ENCODE measurements around the gene CDH7.

CDH7 gene

DNA sequence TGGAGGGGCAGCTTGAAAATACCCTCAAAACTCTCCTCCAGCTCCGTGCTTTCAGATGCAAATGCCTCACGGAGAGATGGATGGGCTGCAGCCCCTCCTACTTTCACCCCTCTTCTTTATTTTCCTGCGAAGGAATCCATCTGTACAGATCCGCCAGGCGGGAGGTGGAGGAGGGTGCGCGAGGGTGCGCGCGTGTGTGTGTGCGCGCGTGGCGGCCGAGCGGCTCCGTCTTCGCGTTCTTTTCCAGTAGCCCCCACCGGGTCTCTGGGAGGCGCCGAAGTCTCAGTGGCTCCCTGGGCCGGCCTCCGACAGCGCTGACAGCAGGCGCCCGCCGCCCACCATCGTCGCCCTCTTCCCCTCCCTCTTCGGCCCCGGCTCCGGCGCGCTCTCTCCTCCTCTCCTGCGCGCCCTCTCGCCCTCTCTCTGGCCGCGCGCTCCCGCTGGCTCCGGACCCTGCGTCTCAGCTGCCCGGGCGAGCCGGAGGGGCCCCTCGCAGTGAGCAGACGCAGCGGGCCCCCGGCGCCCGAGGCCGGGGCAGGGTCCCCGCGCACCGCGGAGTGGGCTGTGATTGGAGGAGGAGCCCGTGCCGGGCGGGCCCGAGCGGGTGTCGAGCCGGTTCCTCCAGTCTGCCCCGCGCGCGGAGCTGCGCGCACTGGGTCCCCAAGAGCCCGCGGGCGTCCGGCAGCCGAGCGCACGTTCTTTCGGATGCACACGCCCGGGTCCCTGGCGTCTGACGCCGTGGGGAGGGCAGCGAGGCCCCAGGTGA, at the start of gene CDH7:
Gene CDH7 (plus strand): TSS at position 624 of the 766 bp plus-strand sequence. CDS start 11,831 bp downstream, outside the sequence.
- DNase-seq = no peak

- DNase-seq = no peak
Measured at GRCh38 chr18:65704046-65704445, 46.8 kb upstream of the CDH7 start.

DNA sequence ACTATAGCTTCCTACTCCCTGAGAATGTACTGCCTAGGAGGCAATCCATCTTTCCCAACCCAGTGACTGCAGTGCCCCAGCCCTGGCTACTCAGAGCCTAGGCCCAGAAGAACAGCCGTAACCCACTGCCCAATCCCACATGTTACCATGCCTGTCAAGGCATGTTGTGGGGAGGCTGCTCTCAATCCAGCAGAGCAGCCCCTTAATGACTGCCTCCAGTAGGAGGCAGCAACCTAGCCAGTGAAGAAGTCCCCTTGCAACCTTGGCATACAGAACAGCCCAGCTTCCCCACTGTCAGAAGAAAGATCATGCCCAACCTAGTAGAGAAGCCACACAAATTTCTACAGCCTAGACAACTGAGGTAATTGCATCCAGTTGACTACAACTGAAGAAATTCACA, 44.2 kb upstream of the CDH7 start:
- no peak for DNase-seq

GRCh38 chr18:65711493-65711892, 39.3 kb upstream of the CDH7 start:
- DNase-seq = no peak

DNA sequence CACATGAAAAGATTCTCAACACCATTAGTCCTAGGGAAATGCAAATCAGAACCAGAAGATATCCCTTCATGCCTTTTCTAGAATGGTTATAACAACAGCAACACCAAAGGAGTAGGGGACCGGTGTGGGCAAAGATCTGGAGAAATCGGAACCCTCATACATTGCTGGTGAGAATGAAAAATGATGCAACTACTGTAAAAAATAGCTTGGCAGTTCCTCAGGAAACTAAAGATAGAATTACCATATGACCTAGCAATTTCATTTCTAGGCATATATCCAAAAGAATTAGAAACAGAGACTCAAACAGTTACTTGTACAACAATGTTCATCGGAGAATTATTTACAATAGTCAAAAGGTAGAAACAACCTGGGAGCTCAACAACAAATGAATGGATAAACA, 29.2 kb upstream of the CDH7 start:
- DNase-seq = no peak

DNA sequence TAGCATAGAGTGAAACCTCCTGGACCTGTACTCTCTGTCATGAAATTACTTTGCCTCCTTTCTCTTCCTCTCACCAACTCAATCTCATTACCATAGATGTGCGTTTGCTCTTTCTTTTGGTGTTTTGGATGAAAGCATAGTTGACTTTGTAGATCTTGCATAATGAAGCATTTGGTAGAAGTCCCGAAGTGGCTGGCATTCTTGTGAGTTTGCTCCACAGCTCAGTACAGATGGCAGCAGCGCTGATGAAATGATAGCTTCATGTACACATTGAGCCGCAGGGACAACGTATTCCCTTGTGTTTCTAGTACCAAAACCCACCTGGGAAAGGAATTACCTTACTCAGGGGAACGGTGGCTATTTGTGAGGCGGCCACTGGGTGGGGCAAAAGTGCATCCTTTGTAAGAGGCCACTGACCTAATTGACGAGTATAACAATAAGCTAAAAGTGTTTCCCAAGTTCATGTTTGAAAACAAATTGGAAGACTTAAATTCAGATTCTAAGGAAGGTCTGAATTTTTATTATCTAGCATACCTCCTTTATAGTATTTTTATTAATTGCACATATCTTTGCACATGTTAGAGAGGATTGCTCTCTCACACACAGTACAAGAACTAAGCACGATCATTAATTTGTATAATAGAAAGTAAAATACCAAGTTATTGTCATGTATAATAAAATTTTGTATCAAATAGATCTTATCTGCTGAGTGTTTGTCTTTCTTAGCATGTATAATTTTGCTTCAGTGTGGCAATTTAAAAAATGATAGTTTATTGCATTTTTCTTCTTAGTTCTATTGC, 25.4 kb upstream of the CDH7 start:
- DNase-seq = peak; percentile 37

DNA sequence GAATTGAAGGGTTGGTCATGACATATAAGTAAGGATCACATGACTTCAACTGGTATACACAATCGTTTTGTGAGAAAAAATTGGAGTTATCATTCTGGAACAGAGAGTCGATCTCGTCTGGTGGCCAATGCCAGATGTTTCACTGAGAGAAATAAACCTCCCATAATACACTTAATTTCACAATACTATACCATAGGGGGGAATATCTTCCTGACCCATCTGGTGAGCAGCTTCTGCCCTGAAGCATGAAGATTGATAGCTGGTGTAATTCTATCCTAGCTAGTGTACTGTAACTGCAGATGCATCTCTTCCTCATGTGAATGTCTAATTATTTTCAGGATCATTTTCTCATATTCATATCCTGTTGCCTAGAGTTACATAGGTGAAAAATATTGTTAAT, 15.7 kb upstream of the CDH7 start:
- DNase-seq = no peak

DNA sequence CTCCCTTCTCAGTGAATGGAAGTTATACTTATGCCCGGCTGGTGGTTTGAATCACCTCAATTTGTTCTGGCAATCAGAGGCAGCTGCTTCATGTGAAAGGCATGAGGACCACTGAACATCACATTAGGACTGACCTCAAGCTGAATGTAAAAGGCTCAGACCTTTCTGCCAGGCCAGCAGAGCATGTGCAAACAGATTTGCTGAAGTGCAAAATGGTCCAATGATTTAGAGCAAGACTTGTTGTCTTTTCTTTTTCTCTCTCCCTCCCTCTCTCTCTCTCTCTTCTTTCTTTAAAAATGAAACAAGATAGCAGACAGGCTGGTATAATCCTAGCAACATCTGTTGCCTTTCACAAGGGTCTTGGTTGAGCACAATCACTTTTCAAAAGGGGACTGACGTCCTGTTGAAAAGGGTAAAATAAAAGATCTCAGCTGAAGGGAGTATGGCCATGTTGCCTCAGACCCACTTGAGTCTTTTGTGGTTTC, 13.3 kb upstream of the CDH7 start:
- DNase-seq = no peak

DNA sequence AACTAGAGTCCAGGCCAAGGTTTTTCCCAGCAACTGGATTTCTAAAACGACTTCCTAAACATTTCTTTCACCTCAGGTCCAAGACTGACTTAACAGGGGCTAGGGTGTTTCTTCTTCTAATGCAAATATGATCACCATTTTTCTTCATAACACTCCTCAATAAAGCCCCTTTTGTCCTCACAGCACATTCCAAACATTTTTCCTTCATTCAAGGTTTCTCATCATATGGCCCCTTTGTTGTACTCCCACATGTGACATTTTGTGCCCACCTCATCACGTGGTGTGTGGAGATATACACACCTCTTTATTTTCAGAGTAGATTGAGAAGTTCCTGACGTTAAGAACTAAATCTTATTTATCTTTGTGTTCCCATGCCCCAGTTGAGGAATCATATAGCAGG, 3.9 kb upstream of the CDH7 start:
- no peak for DNase-seq

DNA sequence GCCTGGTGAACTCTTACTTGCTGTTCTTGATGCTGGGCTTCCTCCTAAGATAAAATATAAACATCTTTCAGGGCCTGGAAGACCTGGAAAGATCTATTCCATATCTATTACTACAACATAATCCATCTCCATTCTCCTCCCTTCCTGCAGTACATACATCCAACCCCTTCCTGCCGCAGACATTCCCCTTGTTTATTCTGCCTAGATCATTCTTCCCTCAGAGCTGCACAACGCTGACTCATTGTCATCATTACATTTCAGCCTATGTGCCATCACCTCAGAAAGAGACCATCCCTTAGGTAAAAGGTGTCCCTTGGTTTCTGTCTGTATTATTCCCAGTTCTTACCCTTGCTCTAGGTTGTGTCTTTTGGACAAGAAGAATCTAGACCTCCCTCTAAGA, 2.5 kb upstream of the CDH7 start:
- no peak for DNase-seq

DNA sequence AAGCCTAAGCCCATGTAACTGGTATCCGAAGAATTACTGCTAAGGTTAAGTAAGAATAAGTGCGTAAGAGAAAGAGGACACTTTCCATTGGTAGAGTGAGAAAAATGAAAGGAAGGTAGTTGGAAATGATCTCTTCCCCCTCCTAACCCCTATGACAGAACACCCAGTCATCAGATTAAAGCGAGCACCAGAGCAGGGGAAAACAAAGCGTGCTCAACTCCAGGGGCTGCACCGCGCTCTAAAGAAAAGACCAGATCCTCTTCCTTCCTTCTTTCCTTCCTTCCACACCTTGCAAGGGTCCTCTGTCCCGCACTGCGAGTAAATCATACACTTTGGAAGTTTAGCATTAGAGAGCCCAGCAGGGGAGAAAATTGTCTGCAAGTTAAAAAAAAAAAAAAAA, 971 bp upstream of the CDH7 start:
- DNase-seq = no peak

DNA sequence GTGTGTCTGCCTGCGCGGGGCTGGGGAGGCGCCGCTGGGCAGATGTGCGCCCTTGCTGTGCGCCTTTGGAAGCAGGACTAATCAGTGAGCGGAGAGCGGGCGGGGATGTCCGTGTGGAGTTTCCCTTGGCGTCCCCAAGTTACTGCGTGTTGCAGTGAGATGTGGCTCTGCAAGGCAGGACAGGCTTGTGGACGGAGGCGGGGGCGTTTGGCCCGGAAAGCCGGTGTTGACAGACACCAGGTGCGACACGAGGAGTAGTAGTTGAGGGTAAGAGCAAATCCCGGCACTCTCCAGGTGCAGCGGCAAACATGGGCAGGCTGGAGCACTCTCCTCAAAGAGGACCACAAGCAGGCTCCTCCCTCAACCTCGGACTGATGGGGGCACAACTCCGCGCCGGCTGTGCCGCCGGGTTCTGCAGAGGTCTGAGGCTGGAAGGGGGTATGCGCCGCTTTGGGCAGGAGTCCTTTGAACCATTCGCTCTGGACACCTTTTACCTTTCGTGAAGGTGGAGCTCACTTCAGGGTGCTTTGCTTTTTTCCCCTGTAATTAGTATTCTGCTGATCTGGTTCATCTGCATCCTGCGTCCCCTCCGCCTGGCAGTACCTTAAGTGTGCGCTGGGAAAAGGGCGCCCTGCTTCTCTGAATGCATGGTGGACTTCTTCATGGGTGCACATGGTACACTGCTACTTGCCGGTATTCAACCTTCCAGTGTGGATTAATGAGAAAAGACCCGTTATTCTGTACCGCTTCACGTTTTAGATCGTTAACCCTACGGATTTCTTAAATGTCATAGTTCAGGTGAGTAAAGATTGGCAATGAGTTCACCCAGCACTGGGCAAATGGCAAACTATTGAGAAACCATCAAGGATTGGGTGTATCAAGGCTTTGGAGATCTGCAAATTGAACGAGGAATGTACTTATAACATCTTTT, 608 bp downstream of the CDH7 start:
- no peak for DNase-seq

GRCh38 chr18:65752625-65753325, 2.0 kb downstream of the CDH7 start:
- no peak for DNase-seq

GRCh38 chr18:65753520-65753919, 2.7 kb downstream of the CDH7 start:
- peak; percentile 51 for DNase-seq

- no peak for DNase-seq
Measured at GRCh38 chr18:65754121-65754520, 3.3 kb downstream of the CDH7 start.

DNA sequence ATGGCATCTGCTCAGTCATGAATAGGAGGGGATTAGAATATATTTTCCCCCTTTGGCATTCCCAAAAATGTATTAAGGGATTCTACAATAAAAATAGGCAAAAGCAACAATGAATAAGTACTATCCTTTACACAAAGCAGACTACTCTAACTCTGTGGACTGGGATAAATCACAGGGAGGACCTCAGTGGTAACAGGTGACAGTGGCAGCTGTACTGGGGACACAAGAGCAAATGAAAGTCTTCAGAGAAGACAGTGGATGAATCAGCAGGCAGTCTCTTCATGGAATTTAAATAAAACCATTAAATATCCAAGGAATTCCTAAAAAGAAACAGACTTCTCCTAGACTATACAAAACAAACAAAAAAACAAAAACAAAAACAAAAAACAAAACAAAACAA, 4.8 kb downstream of the CDH7 start:
- DNase-seq = no peak

DNA sequence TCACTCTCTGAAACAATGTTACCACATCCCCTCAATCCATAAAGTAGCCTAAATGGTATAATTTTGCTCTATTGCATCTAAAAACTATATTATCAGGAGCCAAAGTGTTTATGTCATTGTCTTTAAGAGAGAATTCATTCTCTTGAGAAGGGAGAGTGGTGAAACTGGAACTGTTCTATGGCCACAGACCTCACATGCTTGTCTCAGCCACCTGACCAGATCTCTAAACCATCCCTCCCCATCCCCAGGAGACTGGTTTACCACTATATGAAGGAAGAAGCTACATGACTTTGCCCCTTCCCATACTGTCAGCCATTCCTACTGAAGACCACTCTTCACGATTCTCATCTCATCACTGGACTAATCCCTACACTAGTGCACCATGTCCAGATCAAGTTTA, 9.6 kb downstream of the CDH7 start:
- DNase-seq = no peak

DNA sequence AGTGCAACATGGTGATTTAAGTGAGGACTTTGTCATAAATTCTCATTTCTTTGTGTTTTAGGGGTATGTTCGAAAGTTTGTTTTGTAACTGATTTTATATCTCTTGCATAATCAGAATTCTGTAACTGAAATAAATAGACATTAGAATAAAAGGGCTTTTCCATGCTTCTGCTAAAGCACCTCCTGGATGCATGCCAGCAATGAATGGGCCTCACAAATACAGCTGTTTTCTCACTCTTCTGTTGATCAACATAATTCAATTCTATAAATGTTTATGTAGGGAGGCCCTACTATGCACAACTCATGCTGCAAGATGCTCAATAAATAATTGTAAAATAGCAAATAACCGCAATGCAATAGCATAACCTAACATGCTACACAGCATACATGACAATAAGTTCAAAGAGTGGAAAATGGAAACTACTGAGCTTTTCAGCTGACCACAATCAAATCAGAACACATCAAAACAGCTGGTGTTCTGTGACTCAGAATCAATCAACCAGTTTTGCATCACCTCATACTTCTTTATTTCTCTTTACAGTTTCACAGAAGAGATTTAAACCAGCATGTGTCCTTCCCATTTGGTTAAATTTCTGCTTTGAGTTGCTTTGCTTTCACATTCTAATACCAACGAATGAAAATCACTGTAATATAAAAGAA, 11.0 kb downstream of the CDH7 start:
- DNase-seq = no peak

GRCh38 chr18:65762556-65762955, 11.7 kb downstream of the CDH7 start:
- DNase-seq = no peak

DNA sequence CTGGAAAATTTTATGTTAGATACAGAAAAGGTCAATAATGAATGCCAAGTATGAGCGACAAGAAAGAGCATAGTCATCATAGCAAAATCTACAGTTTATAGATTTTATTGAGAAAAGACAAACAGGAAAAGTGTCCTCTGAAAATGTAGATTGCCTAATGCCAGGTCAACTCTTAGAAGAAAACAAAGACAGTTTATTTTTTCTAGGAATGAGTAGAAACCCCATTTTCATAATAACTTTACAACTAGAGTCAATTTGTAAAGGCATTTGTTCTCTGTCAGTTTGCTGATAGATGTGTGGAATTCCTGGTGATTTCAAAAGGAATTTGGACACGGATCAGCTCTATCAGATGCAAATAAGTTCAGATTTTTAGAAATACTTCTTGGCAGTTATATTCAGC, 16.6 kb downstream of the CDH7 start:
- no peak for DNase-seq

GRCh38 chr18:65768120-65768778, 17.4 kb downstream of the CDH7 start:
- DNase-seq = no peak
